ENCODE results near the gene CPB2.

GRCh38 chr13:46059405-46059804 is 45.4 kb downstream of the CPB2 start:
- TF ChIP-seq, protein P1, sequence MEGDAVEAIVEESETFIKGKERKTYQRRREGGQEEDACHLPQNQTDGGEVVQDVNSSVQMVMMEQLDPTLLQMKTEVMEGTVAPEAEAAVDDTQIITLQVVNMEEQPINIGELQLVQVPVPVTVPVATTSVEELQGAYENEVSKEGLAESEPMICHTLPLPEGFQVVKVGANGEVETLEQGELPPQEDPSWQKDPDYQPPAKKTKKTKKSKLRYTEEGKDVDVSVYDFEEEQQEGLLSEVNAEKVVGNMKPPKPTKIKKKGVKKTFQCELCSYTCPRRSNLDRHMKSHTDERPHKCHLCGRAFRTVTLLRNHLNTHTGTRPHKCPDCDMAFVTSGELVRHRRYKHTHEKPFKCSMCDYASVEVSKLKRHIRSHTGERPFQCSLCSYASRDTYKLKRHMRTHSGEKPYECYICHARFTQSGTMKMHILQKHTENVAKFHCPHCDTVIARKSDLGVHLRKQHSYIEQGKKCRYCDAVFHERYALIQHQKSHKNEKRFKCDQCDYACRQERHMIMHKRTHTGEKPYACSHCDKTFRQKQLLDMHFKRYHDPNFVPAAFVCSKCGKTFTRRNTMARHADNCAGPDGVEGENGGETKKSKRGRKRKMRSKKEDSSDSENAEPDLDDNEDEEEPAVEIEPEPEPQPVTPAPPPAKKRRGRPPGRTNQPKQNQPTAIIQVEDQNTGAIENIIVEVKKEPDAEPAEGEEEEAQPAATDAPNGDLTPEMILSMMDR (IDR thresholded peaks at IDR 0.05; ENCODE audit: low read depth, low read length), result no peak
- TF ChIP-seq EZH2phosphoT487 (IDR thresholded peaks at IDR 0.05; ENCODE audit: low read depth), result no peak

Measured in OCI-LY3 (cell line).